ENCODE data around the gene CTU2.

GRCh38 chr16:88730632-88731607 lies 24.6 kb downstream of the CTU2 start:
- TF ChIP-seq CTCF (conservative IDR thresholded peaks at IDR 0.05; ENCODE audit: low read depth, low read length) (no peak), MXI1 (IDR thresholded peaks at IDR 0.05; ENCODE audit: borderline replicate concordance, low read depth, low read length) (no peak), RCOR1 (IDR thresholded peaks at IDR 0.05; ENCODE audit: insufficient replicate concordance, low read length) (no peak), MAZ (IDR thresholded peaks at IDR 0.05; ENCODE audit: borderline replicate concordance, low read depth, low read length) (no peak), POLR2A (IDR thresholded peaks at IDR 0.05; ENCODE audit: low read depth, low read length) (no peak), SMC3 (IDR thresholded peaks at IDR 0.05; ENCODE audit: low read depth, low read length) (no peak), BHLHE40 (IDR thresholded peaks at IDR 0.05; ENCODE audit: low read depth, low read length) (peak; percentile 77), RAD21 (IDR thresholded peaks at IDR 0.05; ENCODE audit: low read length) (no peak), CEBPB (IDR thresholded peaks at IDR 0.05; ENCODE audit: low read depth, low read length) (no peak)

Data from IMR-90 (cell line).